ENCODE results near the gene ROCK2. TPM values are rescaled to one million over a fixed set of nuclear protein-coding genes. Genes with fewer than 3 reads are reported as not detected.
A peak's percentile ranks its signal among the peaks of the same experiment; 100 is the strongest.

Gene ROCK2
- total RNA-seq, 1 experiment from 2014 or later = 25.9 TPM

- no peaks in the 10 kb centered on the region for H3K9me3 Mint-ChIP-seq
- H3K27ac Mint-ChIP-seq = no peak overlapping the region
- ATAC-seq (no peak), DNase-seq (ENCODE audit: low spot score) (no peak)
- peak; percentile 96 for TF ChIP-seq ZNF121 (CRISPR knock-in tag; IDR thresholded peaks at IDR 0.05)
- no peak for TF ChIP-seq ZNF232 (CRISPR knock-in tag; IDR thresholded peaks at IDR 0.05)
- TF ChIP-seq RELA (CRISPR knock-in tag; IDR thresholded peaks at IDR 0.05; ENCODE audit: borderline replicate concordance) = no peak
- TF ChIP-seq JAZF1 (CRISPR knock-in tag; IDR thresholded peaks at IDR 0.05) = no peak
- TF ChIP-seq SOX15 (CRISPR knock-in tag; IDR thresholded peaks at IDR 0.05) = no peak
- no peak for TF ChIP-seq ZBTB43 (CRISPR knock-in tag; IDR thresholded peaks at IDR 0.05)
- no peak for TF ChIP-seq FOXJ3 (CRISPR knock-in tag; IDR thresholded peaks at IDR 0.05; ENCODE audit: borderline replicate concordance)
- no peak overlapping the region for H3K4me3 Mint-ChIP-seq
- no peaks in the 10 kb centered on the region for H3K36me3 Mint-ChIP-seq
- H3K4me1 Mint-ChIP-seq = peaks cover 4% of the 10 kb centered on the region; the same call in 1 of the 2 replicates
- POLR2A ChIA-PET = no interaction called here
- CTCF ChIA-PET = no interaction called here
- H3K27me3 Mint-ChIP-seq (ENCODE audit: low read depth) = no peaks in the 10 kb centered on the region
Observed at GRCh38 chr2:11244091-11244826, 100.2 kb downstream of the ROCK2 start.

GRCh38 chr2:11243512-11243911, 100.9 kb downstream of the ROCK2 start:
- Mint-ChIP-seq H3K36me3 (no peaks in the 10 kb centered on the region), H3K4me3 (no peak overlapping the region), H3K27me3 (ENCODE audit: low read depth) (no peaks in the 10 kb centered on the region), H3K27ac (no peak overlapping the region), H3K4me1 (peaks cover 4% of the 10 kb centered on the region; the same call in 1 of the 2 replicates), H3K9me3 (no peaks in the 10 kb centered on the region)
- CTCF ChIA-PET = no interaction called here
- DNase-seq (ENCODE audit: low spot score) (no peak), ATAC-seq (no peak)
- POLR2A ChIA-PET = no interaction called here
- TF ChIP-seq CREB1 (CRISPR knock-in tag; IDR thresholded peaks at IDR 0.05) = no peak
- TF ChIP-seq JAZF1 (CRISPR knock-in tag; IDR thresholded peaks at IDR 0.05) = no peak
- no peak for TF ChIP-seq FOXP4 (CRISPR knock-in tag; IDR thresholded peaks at IDR 0.05)
- no peak for TF ChIP-seq ATF2 (CRISPR knock-in tag; IDR thresholded peaks at IDR 0.05; ENCODE audit: borderline replicate concordance, low read depth)
- no peak for TF ChIP-seq AR (CRISPR knock-in tag; IDR thresholded peaks at IDR 0.05)
- no peak for TF ChIP-seq CREM (CRISPR knock-in tag; IDR thresholded peaks at IDR 0.05)
- no peak for TF ChIP-seq ZNF396 (CRISPR knock-in tag; IDR thresholded peaks at IDR 0.05; ENCODE audit: borderline replicate concordance)
- no peak for TF ChIP-seq CTCF (IDR thresholded peaks at IDR 0.05)
- TF ChIP-seq USF2 (CRISPR knock-in tag; IDR thresholded peaks at IDR 0.05) = no peak
- no peak for TF ChIP-seq E2F1 (CRISPR knock-in tag; IDR thresholded peaks at IDR 0.05)
- TF ChIP-seq ATF1 (CRISPR knock-in tag; IDR thresholded peaks at IDR 0.05) = no peak
- TF ChIP-seq RELA (CRISPR knock-in tag; IDR thresholded peaks at IDR 0.05; ENCODE audit: borderline replicate concordance) = no peak
- TF ChIP-seq PRDM15 (CRISPR knock-in tag; IDR thresholded peaks at IDR 0.05) = no peak

All from WTC11 (cell line).